Breast epithelium (tissue), 3 donors: ENCODE data around the gene CCDC175.

Experiments used
- CTCF ChIP-seq, 3 donors: fragments of 450-650 bp; IDR thresholded peaks; one replicate each; pipeline ENCODE4 v1.5.1; 2016 to 2017; ENCODE audit warnings: antibody characterized with exemption in 3 of 3, mild to moderate bottlenecking in 3 of 3, moderate library complexity in 3 of 3
- POLR2A ChIP-seq: fragments of 450-650 bp; IDR thresholded peaks from one replicate; pipeline ENCODE4 v1.6.1; 2016; ENCODE audit warnings: antibody characterized with exemption, mild to moderate bottlenecking, moderate library complexity
- POLR2AphosphoS5 ChIP-seq, 3 donors: sonication (generic); formaldehyde crosslinking; IDR thresholded peaks; one replicate each; pipeline ENCODE4 v1.6.1; 2017; ENCODE audit warnings: antibody characterized with exemption in 3 of 3

DNA sequence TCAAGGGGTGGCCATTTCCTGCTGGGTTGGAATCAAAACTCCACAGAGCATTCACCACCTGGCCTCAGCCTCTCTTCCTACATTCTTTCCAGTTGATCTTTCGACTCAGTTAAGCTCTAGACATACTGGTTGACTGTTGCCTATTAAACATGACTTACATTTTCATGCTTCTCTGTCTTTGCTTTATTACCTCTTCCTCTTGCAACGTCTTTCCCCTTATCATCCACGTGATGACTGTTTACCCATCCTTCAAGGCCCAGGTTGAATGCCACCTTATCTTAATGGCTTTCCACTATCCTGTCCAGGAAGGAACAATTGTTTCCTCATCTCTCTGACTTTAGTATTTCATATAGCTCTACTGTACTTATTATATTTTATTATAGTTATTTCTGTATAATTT, 24.4 kb upstream of the CCDC175 start:
- TF ChIP-seq CTCF (IDR thresholded peaks at IDR 0.05) (no peak), POLR2A (no peak), POLR2AphosphoS5 (IDR thresholded peaks at IDR 0.05) (no peak)
